GM18909 (cell line): Measurements from ENCODE around the gene RPS6KA1.

Source experiments
- ATAC-seq: cut with Tn5 transposase; IDR thresholded peaks from one replicate; pipeline ENCODE4 v1.9.1; 2021; ENCODE audit warnings: mild to moderate bottlenecking; ENCODE audit not compliant: unreplicated experiment, poor library complexity

RPS6KA1 gene

GRCh38 chr1:26530895-26531598 lies 1.5 kb downstream of the RPS6KA1 start:
- no peak for ATAC-seq

GRCh38 chr1:26531651-26532131 lies 2.1 kb downstream of the RPS6KA1 start:
- ATAC-seq, result no peak

GRCh38 chr1:26533951-26534509 lies 4.5 kb downstream of the RPS6KA1 start:
- ATAC-seq, result no peak

GRCh38 chr1:26535201-26535600 lies 5.6 kb downstream of the RPS6KA1 start:
- no peak for ATAC-seq

DNA sequence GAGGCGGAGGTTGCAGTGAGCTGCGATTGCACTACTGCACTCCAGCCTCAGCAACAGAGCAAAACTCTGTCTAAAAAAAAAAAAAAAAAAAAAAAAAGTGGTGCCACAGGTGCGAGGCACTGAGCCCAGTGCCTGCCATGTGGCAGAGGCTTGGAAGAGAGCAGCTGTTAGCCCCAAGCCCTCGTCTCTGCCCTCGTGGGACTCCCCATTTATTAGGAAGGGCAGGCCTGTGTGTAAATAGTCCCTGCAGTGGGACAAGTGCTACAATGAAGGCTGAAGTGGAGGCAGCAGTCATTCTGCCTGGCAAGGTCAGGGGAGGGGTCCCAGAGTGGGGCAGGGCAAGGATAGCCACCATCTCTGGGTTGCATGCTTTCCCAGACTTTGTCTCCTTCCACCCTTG lies 6.5 kb downstream of the RPS6KA1 start:
- ATAC-seq, result no peak

DNA sequence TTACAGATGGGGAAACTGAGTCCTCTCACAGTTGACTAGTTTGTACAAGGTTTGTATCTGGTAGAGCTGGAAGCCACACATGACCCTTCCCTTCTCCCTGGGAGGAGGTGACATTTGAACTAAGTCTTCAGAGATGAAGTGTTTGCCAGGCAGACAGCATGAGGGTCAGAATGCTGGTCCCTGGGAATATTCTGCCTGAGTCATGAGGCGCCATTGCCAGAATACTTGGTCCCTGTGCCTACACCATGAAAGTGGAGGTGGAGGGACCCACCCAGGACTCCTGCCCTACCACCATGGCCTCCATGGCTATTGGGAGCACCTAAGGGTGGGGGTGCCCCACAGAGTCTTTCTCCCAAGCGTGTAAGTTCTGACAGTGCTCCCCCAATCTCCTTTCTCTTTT lies 7.0 kb downstream of the RPS6KA1 start:
- ATAC-seq, result no peak

DNA sequence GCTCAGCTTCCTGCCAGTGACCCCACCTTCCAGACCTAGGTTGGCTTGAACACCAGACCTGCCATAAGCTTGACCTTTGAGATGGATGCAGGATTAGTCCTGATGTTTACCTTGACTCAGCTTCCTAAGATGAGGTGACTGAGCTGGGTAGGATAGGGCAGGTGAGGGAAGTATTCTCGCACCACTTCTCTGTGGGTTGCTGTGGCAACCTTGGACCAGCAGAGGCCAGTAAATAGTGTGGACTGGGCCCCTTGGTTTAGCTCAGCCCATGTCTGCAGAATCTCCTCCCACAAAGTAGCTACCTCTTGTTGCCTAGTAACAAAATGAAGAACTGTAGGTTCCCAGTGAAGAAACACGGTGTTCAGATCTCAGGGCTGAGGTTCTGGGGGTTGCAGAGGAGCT lies 8.4 kb downstream of the RPS6KA1 start:
- ATAC-seq, result no peak

GRCh38 chr1:26538480-26539412 lies 9.2 kb downstream of the RPS6KA1 start:
- ATAC-seq, result no peak

GRCh38 chr1:26539722-26540121 lies 10.2 kb downstream of the RPS6KA1 start:
- no peak for ATAC-seq

DNA sequence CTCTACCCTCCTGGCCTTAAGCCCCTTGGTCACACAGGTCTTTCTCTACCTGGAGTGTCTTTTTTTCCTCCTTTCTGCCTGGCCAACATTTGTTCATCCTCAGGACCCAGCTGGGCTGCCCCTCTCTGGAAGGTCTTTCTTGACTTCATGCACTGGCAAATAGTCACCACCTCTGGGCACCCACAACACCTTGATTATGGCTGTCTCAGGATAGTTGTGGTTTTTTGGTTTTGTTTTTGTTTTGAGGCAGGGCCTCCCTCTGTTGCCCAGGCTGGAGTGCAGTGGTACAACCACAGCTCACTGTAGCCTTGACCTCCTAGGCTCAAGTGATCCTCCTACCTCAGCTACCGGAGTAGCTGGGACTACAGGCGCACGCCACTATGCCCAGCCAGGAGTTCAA lies 10.8 kb downstream of the RPS6KA1 start:
- no peak for ATAC-seq

DNA sequence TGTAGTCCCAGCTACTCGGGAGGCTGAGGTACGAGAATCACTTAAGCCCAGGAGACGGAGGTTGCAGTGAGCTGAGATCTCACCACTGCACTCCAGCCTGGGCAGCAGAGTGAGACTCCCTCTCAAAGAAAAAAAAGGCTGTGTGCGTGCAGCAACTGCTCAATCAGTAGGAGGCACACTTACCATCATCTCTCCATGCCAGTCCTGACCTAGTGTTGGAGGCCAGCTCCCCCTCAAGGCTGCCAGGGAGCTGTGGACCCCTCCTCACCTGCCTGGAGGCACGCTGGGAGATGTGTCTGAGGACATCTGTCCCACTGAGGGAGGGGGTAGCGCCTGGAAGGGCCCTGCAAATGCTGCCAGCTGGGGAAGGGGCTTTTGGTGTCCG lies 11.9 kb downstream of the RPS6KA1 start:
- no peak for ATAC-seq

GRCh38 chr1:26541816-26542711 lies 12.5 kb downstream of the RPS6KA1 start:
- ATAC-seq, result peak; percentile 56

GRCh38 chr1:26542771-26543451 lies 13.3 kb downstream of the RPS6KA1 start:
- no peak for ATAC-seq

DNA sequence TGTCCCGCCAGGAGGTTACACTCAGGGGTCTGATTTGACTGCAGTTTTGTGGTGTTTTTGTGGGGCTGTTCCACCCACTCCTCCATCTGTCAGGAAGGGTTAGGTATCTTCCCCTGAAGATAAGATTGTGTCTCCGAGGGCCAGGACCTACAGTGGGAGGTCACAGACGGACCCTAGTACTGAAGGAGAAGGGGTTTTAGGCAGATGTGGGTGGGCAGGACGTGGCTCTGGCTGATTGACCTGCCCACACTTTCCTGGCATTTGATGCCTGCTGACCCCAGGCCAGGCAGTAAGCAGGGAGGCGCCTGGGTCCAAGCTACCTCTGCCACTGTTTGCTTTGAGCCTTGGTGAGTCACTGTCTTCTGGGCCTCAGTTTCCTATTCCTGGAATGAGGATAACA lies 13.9 kb downstream of the RPS6KA1 start:
- ATAC-seq, result no peak

DNA sequence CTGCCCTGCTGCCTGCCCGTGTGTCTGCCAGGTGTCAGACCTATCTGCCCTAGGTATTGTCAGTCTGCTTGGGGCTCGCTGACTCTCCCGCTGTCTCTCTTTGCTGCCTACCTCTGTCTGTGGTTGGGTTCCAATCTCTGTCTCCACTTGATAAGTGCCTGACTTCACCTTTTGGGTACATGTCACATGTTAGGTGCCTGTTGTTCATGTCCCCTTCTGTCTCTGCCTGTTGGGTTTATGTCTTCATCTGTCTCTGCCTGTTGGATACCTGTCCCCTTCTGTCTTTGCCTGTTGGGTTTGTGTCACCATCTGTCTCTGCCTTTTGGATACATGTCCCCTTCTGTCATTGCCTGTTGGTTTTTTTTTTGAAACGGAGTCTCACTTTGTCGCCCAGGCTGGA lies 14.6 kb downstream of the RPS6KA1 start:
- ATAC-seq, result no peak

DNA sequence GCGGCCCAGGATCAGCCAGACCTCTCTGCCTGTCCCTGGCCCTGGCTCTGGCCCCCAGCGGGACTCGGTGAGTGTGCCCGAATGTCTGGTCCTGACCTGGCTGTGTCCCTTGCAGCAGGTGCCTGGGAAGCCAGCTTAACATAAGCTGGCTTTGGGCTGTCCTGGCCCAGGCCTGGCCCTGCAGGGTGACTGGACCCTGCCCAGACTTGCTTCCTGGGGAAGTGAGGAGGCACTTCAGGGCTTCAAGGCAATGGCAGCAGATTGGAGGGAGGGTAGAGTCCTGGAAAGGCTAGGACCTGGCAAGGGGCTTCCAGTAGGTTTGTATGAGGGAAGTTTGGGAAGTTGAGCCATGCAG lies 16.4 kb downstream of the RPS6KA1 start:
- peak; percentile 1 for ATAC-seq

DNA sequence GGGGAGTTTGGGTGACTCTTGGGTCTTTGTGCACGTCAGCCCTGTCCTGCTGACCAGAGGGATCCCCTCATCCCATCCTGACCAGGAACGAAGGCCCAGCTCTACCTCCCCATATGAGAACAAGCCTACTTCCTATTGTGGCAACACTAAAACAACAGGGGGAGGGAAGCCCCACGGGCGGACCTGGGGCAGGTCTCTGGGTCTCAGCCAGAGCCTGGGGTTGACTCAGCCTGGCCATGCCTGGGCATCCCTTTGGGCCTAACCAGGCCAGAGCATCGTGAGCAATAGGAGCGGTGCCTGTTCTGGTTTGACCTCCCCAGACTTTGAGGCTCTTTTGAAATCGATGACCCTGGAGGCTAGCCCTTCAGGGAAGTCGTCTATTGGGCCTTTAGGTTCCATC lies 16.8 kb downstream of the RPS6KA1 start:
- ATAC-seq, result no peak

DNA sequence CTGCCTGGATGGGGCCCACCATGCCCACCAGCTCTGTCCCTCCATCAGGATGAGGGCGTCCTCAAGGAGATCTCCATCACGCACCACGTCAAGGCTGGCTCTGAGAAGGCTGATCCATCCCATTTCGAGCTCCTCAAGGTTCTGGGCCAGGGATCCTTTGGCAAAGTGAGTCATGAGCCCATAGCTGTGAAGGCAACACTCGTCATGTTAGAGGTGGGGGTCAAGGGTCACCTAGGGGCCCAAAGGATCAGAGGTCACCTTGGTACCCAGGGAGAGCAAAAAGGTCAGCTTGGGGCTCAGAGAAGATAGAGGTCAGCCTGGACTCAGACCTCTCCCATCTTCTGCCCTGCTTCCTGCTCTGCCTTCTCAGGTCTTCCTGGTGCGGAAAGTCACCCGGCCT lies 17.3 kb downstream of the RPS6KA1 start:
- no peak for ATAC-seq

DNA sequence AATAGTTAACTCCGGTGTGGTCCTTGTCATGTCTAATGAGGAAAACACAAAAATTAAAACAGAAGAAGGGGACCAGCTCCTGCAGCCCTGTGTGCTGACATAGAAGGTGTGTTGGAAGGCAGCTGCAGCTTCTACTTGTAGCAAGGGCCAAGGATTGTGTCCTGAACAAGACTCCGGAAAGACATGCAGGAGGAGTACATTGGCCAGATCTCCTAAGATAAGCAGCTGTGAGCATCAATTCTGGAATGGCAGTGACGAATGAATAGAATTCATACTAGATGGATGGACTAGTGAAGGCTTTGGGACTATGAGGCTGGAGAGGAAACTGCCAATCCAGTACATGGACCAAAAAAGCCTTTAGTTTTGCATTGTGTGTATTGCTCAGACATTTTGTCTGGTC lies 19.3 kb downstream of the RPS6KA1 start:
- no peak for ATAC-seq

DNA sequence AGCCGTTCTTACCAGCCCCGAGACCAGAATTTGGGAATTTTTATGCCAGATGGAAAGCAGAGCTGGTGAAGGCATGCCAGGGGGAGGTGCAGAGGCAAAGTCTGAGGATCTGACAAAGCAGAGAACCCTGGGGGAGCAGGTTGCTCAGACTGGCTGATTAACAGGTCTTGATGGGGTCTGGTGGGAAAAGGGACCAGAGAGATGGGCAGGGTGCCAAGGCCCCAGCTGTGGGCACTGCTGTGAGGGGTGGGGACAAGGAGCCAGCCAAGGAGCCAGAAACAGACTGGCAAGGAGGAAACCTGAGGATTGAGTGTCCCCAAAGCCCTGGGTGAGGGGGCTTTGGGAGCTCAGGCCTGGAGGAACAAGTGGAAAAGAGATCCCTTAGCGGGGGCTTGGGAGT lies 21.4 kb downstream of the RPS6KA1 start:
- no peak for ATAC-seq
